OCI-LY1 (cell line): ENCODE measurements around the gene AGRN.

Source experiments
- EZH2 ChIP-seq: fragments of 200-600 bp; sonication (generic), shearing (Covaris generic); IDR thresholded peaks from 2 replicates; pipeline ENCODE4 v1.8.0; 2017; ENCODE audit warnings: borderline replicate concordance, mixed run types, mild to moderate bottlenecking, antibody characterized with exemption, low read length, moderate library complexity, mixed read lengths
- TF ChIP-seq, protein P1 (sequence below): fragments of 200-600 bp; sonication (generic), shearing (Covaris generic); IDR thresholded peaks from 2 replicates; pipeline ENCODE4 v1.5.1; 2017; ENCODE audit warnings: mild to moderate bottlenecking, antibody characterized with exemption, low read length, moderate library complexity, mixed read lengths

DNA sequence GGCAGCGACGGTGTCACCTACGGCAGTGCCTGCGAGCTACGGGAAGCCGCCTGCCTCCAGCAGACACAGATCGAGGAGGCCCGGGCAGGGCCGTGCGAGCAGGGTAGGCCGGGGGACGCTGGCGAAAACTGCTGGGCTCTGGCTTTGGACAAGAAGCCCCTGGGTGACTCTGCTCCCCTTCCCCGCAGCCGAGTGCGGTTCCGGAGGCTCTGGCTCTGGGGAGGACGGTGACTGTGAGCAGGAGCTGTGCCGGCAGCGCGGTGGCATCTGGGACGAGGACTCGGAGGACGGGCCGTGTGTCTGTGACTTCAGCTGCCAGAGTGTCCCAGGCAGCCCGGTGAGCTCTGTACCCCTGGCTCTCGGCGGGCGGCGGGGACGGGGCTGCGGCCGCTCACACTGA lies 24.0 kb downstream of the AGRN start:
- TF ChIP-seq, protein P1, sequence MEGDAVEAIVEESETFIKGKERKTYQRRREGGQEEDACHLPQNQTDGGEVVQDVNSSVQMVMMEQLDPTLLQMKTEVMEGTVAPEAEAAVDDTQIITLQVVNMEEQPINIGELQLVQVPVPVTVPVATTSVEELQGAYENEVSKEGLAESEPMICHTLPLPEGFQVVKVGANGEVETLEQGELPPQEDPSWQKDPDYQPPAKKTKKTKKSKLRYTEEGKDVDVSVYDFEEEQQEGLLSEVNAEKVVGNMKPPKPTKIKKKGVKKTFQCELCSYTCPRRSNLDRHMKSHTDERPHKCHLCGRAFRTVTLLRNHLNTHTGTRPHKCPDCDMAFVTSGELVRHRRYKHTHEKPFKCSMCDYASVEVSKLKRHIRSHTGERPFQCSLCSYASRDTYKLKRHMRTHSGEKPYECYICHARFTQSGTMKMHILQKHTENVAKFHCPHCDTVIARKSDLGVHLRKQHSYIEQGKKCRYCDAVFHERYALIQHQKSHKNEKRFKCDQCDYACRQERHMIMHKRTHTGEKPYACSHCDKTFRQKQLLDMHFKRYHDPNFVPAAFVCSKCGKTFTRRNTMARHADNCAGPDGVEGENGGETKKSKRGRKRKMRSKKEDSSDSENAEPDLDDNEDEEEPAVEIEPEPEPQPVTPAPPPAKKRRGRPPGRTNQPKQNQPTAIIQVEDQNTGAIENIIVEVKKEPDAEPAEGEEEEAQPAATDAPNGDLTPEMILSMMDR, result no peak
- TF ChIP-seq EZH2, result no peak
